ENCODE results near the gene SMG7.

GRCh38 chr1:183569801-183570200, 97.5 kb downstream of the SMG7 start:
- TF ChIP-seq EP300 (IDR thresholded peaks at IDR 0.05) (no peak), CTCF (IDR thresholded peaks at IDR 0.05) (no peak), POLR2A (IDR thresholded peaks at IDR 0.05; ENCODE audit: low read depth) (no peak)

All from esophagus muscularis mucosa (tissue), 4 donors.